Sigmoid colon (tissue), 3 donors: ENCODE data around the gene NUDT16L1.

ENCODE experiments used
- CTCF ChIP-seq, 4 experiments: fragments of 450-650 bp in 3 of 4; fragments of 200-600 bp in 1 of 4; IDR thresholded peaks; one replicate each; pipeline ENCODE4 v1.5.1; 2016 to 2019; ENCODE audit warnings: antibody characterized with exemption in 4 of 4, mild to moderate bottlenecking in 3 of 4, moderate library complexity in 2 of 4
- POLR2A ChIP-seq, 2 donors: fragments of 450-650 bp; IDR thresholded peaks; one replicate each; pipeline ENCODE4 v1.6.1; 2016; ENCODE audit warnings: antibody characterized with exemption in 2 of 2, mild to moderate bottlenecking in 2 of 2, moderate library complexity in 2 of 2

GRCh38 chr16:4678596-4678995, 14.8 kb upstream of the NUDT16L1 start:
- TF ChIP-seq POLR2A (IDR thresholded peaks at IDR 0.05) (no peak), CTCF (IDR thresholded peaks at IDR 0.05) (no peak)
